K562 (cell line): ENCODE results near the gene TGFB2. TPM values are rescaled to one million over a fixed set of nuclear protein-coding genes. Genes with fewer than 3 reads are reported as not detected.

Source experiments
- BHLHE40 ChIP-seq: IDR thresholded peaks from 2 replicates; pipeline ENCODE4 v1.6.1; 2011; ENCODE audit warnings: low read length, improper control_type of control experiment
- CHCHD3 ChIP-seq: fragments of 250-450 bp; sonication (Bioruptor Pico); IDR thresholded peaks from 2 replicates; pipeline ENCODE4 v2.1.2; 2022; ENCODE audit warnings: mild to moderate bottlenecking
- GABPA ChIP-seq: fragments of 200-800 bp; sonication (Bioruptor generic); conservative IDR thresholded peaks from 2 replicates; pipeline ENCODE4 v1.6.1; 2016; ENCODE audit warnings: low read depth, missing genetic modification characterization, missing compliant biosample characterization
- GATAD2B ChIP-seq: fragments of 450-650 bp; IDR thresholded peaks from 2 replicates; pipeline ENCODE4 v1.6.1; 2017; ENCODE audit warnings: mild to moderate bottlenecking, borderline replicate concordance
- IRF2 ChIP-seq: sonication (generic); formaldehyde crosslinking; IDR thresholded peaks from 2 replicates; pipeline ENCODE4 v1.8.1; 2022; ENCODE audit warnings: mild to moderate bottlenecking, missing genetic modification reagents
- PHB2 ChIP-seq: fragments of 450-650 bp; IDR thresholded peaks from 2 replicates; pipeline ENCODE4 v1.6.1; 2017; ENCODE audit warnings: low read depth
- PHF21A ChIP-seq: fragments of 450-650 bp; IDR thresholded peaks from 2 replicates; pipeline ENCODE4 v1.6.1; 2017; ENCODE audit warnings: low read depth, borderline replicate concordance
- PHTF2 ChIP-seq: fragments of 250-450 bp; sonication (Bioruptor Pico); IDR thresholded peaks from 2 replicates; pipeline ENCODE4 v1.5.0; 2021; ENCODE audit warnings: mild to moderate bottlenecking
- PPARD ChIP-seq: fragments of 250-450 bp; sonication (Bioruptor Pico); IDR thresholded peaks from 2 replicates; pipeline ENCODE4 v1.8.0; 2022; ENCODE audit warnings: inconsistent platforms, mild to moderate bottlenecking, moderate library complexity
- SIRT6 ChIP-seq: IDR thresholded peaks from one replicate; pipeline ENCODE4 v1.6.1; 2012; ENCODE audit warnings: low read depth, mild to moderate bottlenecking, control low read depth, inconsistent platforms, low read length, moderate library complexity
- TAF7 ChIP-seq: fragments of 450-650 bp; IDR thresholded peaks from 2 replicates; pipeline ENCODE4 v1.6.1; 2016; ENCODE audit warnings: missing genetic modification characterization, missing compliant biosample characterization
- ZNF134 ChIP-seq: fragments of 250-450 bp; sonication (Bioruptor Pico); conservative IDR thresholded peaks from 2 replicates; pipeline ENCODE4 v1.4.0; 2020
- ZNF436 ChIP-seq: fragments of 250-450, 450-650 bp; sonication (Bioruptor Pico); formaldehyde crosslinking; IDR thresholded peaks from 2 replicates; pipeline ENCODE4 v1.7.0; 2020; ENCODE audit warnings: mild to moderate bottlenecking
- polyA plus RNA-seq, 8 experiments: library from polyadenylated mRNA; depleted of rRNA in 4 of 8; stranded (reverse) in 5 of 8; unstranded in 3 of 8; fragments of >200 nt; fragmentation: Nextera tagmentation in 2 of 8; fragmentation: Illumina TruSeq in 1 of 8; extraction: Ambion mirVana in 2 of 8; extraction: Trizol in 1 of 8; gene quantifications; 2 replicates each; pipeline versions ENCODE4 v1.2.1 to v1.2.3, GENCODE V29; 2011 to 2014; ENCODE audit warnings: inconsistent platforms in 1 of 8, missing spikeins in 1 of 8
- total RNA-seq, 7 experiments: library from RNA; depleted of rRNA in 6 of 7; stranded (reverse); fragments of >200 nt in 6 of 7; fragmentation: Illumina TruSeq in 2 of 7; extraction: Trizol in 2 of 7; gene quantifications; 2 replicates each; pipeline versions ENCODE4 v1.2.1 to v1.2.3, GENCODE V29; 2011 to 2021; ENCODE audit warnings: low replicate concordance in 1 of 7
- TF ChIP-seq, protein P1 (sequence below): fragments of 450-650 bp; IDR thresholded peaks from 2 replicates; pipeline ENCODE4 v1.6.1; 2017; ENCODE audit warnings: antibody characterized with exemption, mild to moderate bottlenecking
- TF ChIP-seq, protein P2 (sequence below), 2 experiments: fragments of 450-650 bp in 1 of 2; IDR thresholded peaks; 2 replicates each; pipeline ENCODE4 v1.6.1; 2011 to 2017; ENCODE audit warnings: low read depth in 2 of 2, antibody characterized with exemption in 1 of 2, borderline replicate concordance in 1 of 2, low read length in 1 of 2, mild to moderate bottlenecking in 1 of 2, mixed read lengths in 1 of 2; ENCODE audit not compliant: control insufficient read depth in 1 of 2
- TF ChIP-seq, protein P3 (sequence below): fragments of 250-450 bp; sonication (Bioruptor Pico); IDR thresholded peaks from 2 replicates; pipeline ENCODE4 v1.4.0; 2020; ENCODE audit warnings: mild to moderate bottlenecking, moderate library complexity

The TGFB2 gene
- total and polyA plus RNA-seq, 9 of the 15 experiments (the other 6 are each of a cell fraction or from before 2014, with no cell fraction given), result 0.03 to 0.41 (median 0.11) TPM; not detected in 3

DNA sequence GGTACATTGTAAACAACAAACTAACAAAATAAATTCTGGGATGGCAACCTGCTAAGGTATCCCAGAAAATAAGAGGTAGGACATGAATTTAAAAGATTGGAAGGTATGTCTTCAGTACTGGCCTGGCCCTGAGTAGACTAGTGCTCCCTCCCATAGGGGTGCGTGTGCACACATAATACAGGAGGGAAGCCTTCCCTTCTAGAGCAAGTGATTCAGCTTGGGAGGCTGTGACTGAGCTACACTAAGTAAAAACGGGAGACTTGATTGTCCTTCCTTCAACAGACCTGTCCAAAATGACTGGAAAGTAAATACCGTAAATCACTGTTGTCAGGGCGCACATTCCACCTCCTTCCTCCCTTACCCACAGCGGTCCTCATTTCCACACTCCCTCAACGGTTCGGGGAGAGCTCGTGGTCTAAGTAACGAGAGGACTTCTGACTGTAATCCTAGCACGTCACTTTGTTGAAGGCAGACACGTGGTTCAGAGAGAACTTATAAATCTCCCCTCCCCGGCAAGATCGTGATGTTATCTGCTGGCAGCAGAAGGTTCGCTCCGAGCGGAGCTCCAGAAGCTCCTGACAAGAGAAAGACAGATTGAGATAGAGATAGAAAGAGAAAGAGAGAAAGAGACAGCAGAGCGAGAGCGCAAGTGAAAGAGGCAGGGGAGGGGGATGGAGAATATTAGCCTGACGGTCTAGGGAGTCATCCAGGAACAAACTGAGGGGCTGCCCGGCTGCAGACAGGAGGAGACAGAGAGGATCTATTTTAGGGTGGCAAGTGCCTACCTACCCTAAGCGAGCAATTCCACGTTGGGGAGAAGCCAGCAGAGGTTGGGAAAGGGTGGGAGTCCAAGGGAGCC, at the start of gene TGFB2 (continued):
- TF ChIP-seq, protein P1, sequence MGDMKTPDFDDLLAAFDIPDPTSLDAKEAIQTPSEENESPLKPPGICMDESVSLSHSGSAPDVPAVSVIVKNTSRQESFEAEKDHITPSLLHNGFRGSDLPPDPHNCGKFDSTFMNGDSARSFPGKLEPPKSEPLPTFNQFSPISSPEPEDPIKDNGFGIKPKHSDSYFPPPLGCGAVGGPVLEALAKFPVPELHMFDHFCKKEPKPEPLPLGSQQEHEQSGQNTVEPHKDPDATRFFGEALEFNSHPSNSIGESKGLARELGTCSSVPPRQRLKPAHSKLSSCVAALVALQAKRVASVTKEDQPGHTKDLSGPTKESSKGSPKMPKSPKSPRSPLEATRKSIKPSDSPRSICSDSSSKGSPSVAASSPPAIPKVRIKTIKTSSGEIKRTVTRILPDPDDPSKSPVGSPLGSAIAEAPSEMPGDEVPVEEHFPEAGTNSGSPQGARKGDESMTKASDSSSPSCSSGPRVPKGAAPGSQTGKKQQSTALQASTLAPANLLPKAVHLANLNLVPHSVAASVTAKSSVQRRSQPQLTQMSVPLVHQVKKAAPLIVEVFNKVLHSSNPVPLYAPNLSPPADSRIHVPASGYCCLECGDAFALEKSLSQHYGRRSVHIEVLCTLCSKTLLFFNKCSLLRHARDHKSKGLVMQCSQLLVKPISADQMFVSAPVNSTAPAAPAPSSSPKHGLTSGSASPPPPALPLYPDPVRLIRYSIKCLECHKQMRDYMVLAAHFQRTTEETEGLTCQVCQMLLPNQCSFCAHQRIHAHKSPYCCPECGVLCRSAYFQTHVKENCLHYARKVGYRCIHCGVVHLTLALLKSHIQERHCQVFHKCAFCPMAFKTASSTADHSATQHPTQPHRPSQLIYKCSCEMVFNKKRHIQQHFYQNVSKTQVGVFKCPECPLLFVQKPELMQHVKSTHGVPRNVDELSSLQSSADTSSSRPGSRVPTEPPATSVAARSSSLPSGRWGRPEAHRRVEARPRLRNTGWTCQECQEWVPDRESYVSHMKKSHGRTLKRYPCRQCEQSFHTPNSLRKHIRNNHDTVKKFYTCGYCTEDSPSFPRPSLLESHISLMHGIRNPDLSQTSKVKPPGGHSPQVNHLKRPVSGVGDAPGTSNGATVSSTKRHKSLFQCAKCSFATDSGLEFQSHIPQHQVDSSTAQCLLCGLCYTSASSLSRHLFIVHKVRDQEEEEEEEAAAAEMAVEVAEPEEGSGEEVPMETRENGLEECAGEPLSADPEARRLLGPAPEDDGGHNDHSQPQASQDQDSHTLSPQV, result no peak
- TF ChIP-seq PHTF2 (CRISPR knock-in tag) (no peak), GATAD2B (no peak), ZNF436 (no peak), PHF21A (no peak), TAF7 (tag) (no peak), PHB2 (no peak), SIRT6 (no peak), ZNF134 (CRISPR knock-in tag) (no peak), PPARD (CRISPR knock-in tag) (no peak), GABPA (no peak), IRF2 (CRISPR knock-in tag) (no peak), BHLHE40 (no peak), CHCHD3 (CRISPR knock-in tag) (no peak)
- TF ChIP-seq, protein P2, sequence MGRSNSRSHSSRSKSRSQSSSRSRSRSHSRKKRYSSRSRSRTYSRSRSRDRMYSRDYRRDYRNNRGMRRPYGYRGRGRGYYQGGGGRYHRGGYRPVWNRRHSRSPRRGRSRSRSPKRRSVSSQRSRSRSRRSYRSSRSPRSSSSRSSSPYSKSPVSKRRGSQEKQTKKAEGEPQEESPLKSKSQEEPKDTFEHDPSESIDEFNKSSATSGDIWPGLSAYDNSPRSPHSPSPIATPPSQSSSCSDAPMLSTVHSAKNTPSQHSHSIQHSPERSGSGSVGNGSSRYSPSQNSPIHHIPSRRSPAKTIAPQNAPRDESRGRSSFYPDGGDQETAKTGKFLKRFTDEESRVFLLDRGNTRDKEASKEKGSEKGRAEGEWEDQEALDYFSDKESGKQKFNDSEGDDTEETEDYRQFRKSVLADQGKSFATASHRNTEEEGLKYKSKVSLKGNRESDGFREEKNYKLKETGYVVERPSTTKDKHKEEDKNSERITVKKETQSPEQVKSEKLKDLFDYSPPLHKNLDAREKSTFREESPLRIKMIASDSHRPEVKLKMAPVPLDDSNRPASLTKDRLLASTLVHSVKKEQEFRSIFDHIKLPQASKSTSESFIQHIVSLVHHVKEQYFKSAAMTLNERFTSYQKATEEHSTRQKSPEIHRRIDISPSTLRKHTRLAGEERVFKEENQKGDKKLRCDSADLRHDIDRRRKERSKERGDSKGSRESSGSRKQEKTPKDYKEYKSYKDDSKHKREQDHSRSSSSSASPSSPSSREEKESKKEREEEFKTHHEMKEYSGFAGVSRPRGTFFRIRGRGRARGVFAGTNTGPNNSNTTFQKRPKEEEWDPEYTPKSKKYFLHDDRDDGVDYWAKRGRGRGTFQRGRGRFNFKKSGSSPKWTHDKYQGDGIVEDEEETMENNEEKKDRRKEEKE (IDR thresholded peaks at IDR 0.05; ENCODE audit: borderline replicate concordance in 1 of 2, control insufficient read depth in 1 of 2, low read depth in 2 of 2, low read length in 1 of 2), result no peak
- TF ChIP-seq, protein P3, sequence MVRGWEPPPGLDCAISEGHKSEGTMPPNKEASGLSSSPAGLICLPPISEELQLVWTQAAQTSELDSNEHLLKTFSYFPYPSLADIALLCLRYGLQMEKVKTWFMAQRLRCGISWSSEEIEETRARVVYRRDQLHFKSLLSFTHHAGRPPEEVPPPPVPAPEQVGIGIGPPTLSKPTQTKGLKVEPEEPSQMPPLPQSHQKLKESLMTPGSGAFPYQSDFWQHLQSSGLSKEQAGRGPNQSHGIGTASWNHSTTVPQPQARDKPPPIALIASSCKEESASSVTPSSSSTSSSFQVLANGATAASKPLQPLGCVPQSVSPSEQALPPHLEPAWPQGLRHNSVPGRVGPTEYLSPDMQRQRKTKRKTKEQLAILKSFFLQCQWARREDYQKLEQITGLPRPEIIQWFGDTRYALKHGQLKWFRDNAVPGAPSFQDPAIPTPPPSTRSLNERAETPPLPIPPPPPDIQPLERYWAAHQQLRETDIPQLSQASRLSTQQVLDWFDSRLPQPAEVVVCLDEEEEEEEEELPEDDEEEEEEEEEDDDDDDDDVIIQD (CRISPR knock-in tag), result no peak
